Activated CD8-positive, alpha-beta memory T cell treated with anti-CD3 and anti-CD28 coated beads, Interleukin-2, amount 50 U/mL, for 4 hours (primary cell): ENCODE measurements around the gene GOLGA8G.
"Not testable (repeated sequence)": the region's sequence is repeated elsewhere in the genome, so short reads cannot be mapped to it uniquely, and the experiment has no call there.

Experiments
- DNase-seq: peaks from one replicate; pipeline ENCODE4 v3.0.0-alpha.2; 2020

The GOLGA8G gene

GRCh38 chr15:28532954-28533353 lies at the start of gene GOLGA8G:
TSS of gene GOLGA8G (minus strand) at chr15:28532971. CDS start at chr15:28532909, 62 bp downstream.
- not testable (repeated sequence) for DNase-seq

GRCh38 chr15:28573351-28573750 lies 40.6 kb upstream of the GOLGA8G start:
- not testable (repeated sequence) for DNase-seq

GRCh38 chr15:28553268-28553667 lies 20.5 kb upstream of the GOLGA8G start, which contains the start of gene GOLGA6L25:
TSS of gene GOLGA6L25 (plus strand) at chr15:28553568. CDS start at chr15:28553629, 61 bp downstream.
- not testable (repeated sequence) for DNase-seq

- DNase-seq = not testable (repeated sequence)
These were observed 17.6 kb downstream of the GOLGA8G start for GRCh38 chr15:28515208-28515607.

- not testable (repeated sequence) for DNase-seq
These were observed 18.6 kb downstream of the GOLGA8G start for GRCh38 chr15:28514128-28514527.

GRCh38 chr15:28508217-28508889 lies 24.4 kb downstream of the GOLGA8G start:
- DNase-seq = not testable (repeated sequence)

- DNase-seq = not testable (repeated sequence)
These were observed 51.4 kb downstream of the GOLGA8G start for GRCh38 chr15:28481340-28481739.
